ENCODE results near the gene GSTA1.
"Not testable (repeated sequence)": the region's sequence is repeated elsewhere in the genome, so short reads cannot be mapped to it uniquely, and the experiment has no call there.

DNA sequence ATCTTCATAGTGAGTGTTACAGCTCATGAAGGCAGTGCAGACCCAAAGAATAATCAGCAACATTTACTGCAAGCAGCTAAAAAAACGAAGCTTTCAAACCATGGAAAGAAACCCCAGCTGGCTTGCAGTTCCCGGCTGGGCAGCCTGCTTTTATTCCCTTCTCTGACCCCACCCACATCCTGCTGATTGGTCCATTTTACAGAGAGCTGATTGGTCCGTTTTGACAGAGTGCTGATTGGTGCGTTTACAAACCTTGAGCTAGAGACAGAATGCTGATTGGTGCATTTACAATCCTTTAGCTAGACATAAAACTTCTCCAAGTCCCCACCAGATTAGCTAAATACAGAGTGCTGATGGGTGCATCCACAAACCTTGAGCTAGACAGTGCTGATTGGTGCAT, 25.0 kb upstream of the GSTA1 start:
- TF ChIP-seq, protein P1, sequence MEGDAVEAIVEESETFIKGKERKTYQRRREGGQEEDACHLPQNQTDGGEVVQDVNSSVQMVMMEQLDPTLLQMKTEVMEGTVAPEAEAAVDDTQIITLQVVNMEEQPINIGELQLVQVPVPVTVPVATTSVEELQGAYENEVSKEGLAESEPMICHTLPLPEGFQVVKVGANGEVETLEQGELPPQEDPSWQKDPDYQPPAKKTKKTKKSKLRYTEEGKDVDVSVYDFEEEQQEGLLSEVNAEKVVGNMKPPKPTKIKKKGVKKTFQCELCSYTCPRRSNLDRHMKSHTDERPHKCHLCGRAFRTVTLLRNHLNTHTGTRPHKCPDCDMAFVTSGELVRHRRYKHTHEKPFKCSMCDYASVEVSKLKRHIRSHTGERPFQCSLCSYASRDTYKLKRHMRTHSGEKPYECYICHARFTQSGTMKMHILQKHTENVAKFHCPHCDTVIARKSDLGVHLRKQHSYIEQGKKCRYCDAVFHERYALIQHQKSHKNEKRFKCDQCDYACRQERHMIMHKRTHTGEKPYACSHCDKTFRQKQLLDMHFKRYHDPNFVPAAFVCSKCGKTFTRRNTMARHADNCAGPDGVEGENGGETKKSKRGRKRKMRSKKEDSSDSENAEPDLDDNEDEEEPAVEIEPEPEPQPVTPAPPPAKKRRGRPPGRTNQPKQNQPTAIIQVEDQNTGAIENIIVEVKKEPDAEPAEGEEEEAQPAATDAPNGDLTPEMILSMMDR (IDR thresholded peaks at IDR 0.05; ENCODE audit: poor library complexity): not testable (repeated sequence)
- not testable (repeated sequence) for TF ChIP-seq EZH2 (IDR thresholded peaks at IDR 0.05; ENCODE audit: borderline replicate concordance); EZH2phosphoT487 (IDR thresholded peaks at IDR 0.05; ENCODE audit: low read depth, severe bottlenecking, unreplicated experiment)

Measured in hepatocyte (in vitro differentiated cells).